HCT116 (cell line): Measurements from ENCODE around the gene CABYR.

Source experiments
- CEBPB ChIP-seq: IDR thresholded peaks from 2 replicates; pipeline ENCODE4 v1.6.1; 2012; ENCODE audit warnings: low read depth
- EZH2 ChIP-seq: fragments of 200-600 bp; sonication (generic); IDR thresholded peaks from 2 replicates; pipeline ENCODE4 v1.6.1; 2017; ENCODE audit warnings: antibody characterized with exemption, mixed run types
- EZH2phosphoT487 ChIP-seq: fragments of 200-600 bp; IDR thresholded peaks from 2 replicates; pipeline ENCODE4 v1.6.1; 2018; ENCODE audit warnings: antibody characterized with exemption, borderline replicate concordance
- POLR2A ChIP-seq: IDR thresholded peaks from 2 replicates; pipeline ENCODE4 v1.7.0; 2011; ENCODE audit warnings: borderline replicate concordance; ENCODE audit not compliant: insufficient read depth, insufficient read length; ENCODE audit errors: extremely low read depth
- POLR2AphosphoS5 ChIP-seq: IDR thresholded peaks from 2 replicates; pipeline ENCODE4 v1.6.1; 2011; ENCODE audit warnings: mild to moderate bottlenecking, low read depth, low read length, moderate library complexity
- SP1 ChIP-seq: IDR thresholded peaks from 2 replicates; pipeline ENCODE4 v1.6.1; 2012; ENCODE audit warnings: low read depth
- TCF7L2 ChIP-seq: IDR thresholded peaks from 2 replicates; pipeline ENCODE4 v1.7.0; 2011; ENCODE audit warnings: borderline replicate concordance, inconsistent platforms; ENCODE audit not compliant: insufficient read depth, insufficient read length; ENCODE audit errors: extremely low read depth
- ZNF274 ChIP-seq: fragments of 200-500 bp; sonication (Bioruptor generic); IDR thresholded peaks from 2 replicates; pipeline ENCODE4 v1.6.1; 2014; ENCODE audit warnings: mild to moderate bottlenecking, low read depth, low read length, inconsistent platforms
- TF ChIP-seq, protein P1 (sequence below), 3 experiments: fragments of 200-600 bp in 1 of 3; sonication (generic) in 1 of 3; IDR thresholded peaks in 2 of 3; conservative IDR thresholded peaks in 1 of 3; 2 replicates each; pipeline ENCODE4 v1.5.1; 2012 to 2017; ENCODE audit warnings: low read depth in 2 of 3, low read length in 2 of 3, antibody characterized with exemption in 1 of 3, borderline replicate concordance in 1 of 3, control low read depth in 1 of 3, mild to moderate bottlenecking in 1 of 3, mixed read lengths in 1 of 3, mixed run types in 1 of 3, moderate library complexity in 1 of 3; ENCODE audit not compliant: insufficient read depth in 1 of 3

- TF ChIP-seq, protein P1, sequence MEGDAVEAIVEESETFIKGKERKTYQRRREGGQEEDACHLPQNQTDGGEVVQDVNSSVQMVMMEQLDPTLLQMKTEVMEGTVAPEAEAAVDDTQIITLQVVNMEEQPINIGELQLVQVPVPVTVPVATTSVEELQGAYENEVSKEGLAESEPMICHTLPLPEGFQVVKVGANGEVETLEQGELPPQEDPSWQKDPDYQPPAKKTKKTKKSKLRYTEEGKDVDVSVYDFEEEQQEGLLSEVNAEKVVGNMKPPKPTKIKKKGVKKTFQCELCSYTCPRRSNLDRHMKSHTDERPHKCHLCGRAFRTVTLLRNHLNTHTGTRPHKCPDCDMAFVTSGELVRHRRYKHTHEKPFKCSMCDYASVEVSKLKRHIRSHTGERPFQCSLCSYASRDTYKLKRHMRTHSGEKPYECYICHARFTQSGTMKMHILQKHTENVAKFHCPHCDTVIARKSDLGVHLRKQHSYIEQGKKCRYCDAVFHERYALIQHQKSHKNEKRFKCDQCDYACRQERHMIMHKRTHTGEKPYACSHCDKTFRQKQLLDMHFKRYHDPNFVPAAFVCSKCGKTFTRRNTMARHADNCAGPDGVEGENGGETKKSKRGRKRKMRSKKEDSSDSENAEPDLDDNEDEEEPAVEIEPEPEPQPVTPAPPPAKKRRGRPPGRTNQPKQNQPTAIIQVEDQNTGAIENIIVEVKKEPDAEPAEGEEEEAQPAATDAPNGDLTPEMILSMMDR (IDR thresholded peaks at IDR 0.05 in 2 of 3, conservative IDR thresholded peaks at IDR 0.05 in 1 of 3; ENCODE audit: borderline replicate concordance in 1 of 3, insufficient read depth in 1 of 3, low read depth in 2 of 3, low read length in 2 of 3): no peak
- TF ChIP-seq POLR2A: no peak
- TF ChIP-seq POLR2AphosphoS5: no peak
- no peak for TF ChIP-seq TCF7L2
- TF ChIP-seq SP1: no peak
- TF ChIP-seq ZNF274: no peak
- no peak for TF ChIP-seq EZH2phosphoT487
- no peak for TF ChIP-seq CEBPB
- no peak for TF ChIP-seq EZH2
Measured at GRCh38 chr18:24120676-24121075, 18.2 kb upstream of the CABYR start.
